Measurements from ENCODE around the gene CAMTA1.

Gene CAMTA1

DNA sequence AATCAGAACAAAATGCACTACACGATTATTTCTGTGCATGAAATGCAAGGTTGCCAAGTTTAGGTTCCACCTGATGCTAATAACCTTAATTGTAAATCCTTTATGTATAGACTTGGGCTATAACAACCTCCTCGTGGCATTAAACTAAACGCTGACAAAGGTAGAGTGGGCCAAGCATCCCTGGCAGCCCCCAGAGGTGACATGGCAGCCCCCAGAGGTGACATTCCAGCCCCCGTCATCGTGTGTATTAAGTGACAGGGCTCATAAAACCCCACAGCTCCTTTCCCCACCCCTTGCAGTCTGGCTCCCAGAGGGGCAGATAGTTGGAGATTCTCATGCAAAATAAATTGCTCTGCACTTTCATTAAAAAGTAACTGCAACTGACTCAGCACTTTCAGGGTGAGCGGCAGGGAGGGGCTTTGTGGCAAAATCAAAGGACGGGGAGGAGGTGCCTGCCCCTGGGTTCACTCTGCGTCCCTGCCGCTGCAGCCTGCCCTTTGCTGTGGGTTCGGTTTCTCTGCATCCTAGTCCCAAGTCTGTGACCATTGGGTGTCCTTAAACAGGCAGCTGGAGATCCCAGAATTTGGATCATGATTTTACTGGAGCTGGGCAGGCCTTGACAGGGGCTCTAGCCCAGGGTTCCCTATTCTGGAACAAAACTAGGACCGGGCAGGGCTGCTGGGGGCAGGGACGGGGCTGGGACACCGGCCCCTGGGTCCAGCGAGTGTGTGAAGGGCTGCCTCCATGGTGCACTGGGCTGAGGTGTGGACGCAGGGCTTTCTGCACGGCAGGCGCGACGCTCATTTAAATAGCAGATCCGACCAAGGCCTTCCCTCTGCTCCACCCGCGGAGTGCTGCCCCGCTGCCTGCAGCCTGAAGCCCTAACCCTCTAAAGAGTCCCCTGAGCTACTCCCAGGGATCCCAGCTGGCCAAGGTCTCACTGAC is 751.0 kb downstream of the CAMTA1 start:
- DNase-seq = no peak

DNA sequence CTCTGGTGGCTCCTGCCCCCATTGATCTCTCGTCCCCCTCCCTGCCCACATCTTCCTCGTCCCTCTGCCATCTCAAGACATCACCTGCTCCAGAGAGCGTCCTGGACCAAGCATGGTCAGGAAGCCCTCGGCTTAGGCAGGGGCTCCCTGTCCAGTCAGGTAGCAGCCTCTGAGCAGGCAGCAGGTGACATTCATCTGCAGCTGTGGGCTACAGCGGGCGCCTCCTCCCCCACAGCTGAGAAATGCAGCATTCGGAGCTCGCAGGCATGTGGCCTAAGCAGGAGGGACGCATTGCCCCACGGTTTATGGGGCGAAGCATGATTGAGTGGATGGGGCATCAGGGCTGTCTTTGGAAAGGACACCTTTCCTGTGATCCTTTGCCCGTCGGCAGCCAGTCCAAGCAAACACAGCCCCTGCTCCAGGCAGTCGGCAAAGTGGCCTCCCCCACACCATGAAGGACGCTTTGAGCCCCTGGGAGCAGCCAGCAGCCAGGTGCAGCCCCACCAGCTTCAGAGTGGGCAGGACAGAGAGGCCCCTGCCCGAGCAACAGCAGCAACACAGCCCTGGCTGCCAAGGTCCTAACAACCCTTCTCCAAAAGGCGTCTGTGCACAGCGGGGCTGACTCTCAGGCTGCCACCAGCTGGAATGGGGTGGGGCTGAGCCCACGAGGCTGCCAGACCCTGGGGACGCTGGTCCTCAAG is 751.8 kb downstream of the CAMTA1 start:
- peak; percentile 67 for DNase-seq

DNA sequence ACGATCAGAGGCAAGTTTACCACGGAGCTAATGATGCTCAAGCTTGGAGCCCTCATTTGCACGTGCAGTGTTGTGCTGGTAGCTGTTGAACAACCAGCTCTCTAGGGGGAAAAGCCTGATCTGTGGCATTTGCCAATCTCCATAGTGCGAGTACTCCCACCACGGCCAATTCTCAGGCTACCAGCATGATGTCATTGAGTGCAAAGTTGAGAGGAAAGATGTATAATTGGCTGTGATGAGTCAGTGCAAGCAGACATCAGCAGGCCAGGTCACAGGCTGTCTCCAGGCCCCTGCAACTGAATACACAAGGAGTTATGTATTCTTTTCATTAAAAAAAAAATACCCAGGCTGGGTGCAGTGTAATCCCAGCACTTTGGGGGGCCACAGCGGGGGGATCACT is 752.8 kb downstream of the CAMTA1 start:
- DNase-seq = peak; percentile 22

DNA sequence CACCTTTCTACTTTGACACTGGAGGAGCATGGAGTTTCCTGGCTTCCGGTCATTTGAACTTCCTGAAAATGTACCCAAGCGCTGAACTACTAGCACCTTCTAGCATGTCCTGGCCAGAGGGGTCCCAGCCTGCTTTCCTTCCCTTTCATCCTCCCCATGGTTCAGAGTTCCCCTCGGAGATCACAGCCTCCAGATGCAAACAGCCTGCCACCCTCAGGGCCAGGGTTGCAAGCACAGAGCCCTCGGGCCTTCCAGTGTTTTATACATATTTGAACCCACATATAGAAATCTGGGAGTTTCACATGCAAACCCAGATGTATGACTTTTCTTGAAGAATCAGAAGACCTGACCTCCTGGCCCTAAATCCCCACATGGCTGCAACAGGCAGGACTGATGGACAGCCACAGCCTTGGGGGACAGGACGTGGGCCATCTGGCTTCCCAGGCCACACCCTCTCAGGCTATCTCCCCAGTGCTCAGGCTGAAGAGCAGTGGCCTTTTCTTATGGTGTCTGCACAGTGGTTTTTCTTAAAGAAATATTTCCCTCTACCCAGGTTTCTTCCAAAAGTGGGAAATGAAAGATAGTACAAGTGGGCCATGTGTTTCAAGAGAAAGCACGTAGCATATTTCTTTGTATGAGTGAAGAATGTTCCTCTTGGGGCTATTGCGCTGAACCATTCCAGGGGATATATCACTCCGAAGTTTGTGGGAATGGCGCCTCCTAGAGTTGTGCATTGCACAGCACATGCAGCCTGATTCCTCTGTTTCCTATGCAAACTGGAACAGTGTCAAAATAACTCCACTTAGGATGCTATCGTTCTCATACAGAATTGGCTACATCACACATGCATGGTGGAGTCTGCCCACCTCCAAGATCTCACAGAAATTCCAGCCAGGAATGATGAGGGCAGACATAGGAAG is 753.9 kb downstream of the CAMTA1 start:
- peak; percentile 7 for DNase-seq

DNA sequence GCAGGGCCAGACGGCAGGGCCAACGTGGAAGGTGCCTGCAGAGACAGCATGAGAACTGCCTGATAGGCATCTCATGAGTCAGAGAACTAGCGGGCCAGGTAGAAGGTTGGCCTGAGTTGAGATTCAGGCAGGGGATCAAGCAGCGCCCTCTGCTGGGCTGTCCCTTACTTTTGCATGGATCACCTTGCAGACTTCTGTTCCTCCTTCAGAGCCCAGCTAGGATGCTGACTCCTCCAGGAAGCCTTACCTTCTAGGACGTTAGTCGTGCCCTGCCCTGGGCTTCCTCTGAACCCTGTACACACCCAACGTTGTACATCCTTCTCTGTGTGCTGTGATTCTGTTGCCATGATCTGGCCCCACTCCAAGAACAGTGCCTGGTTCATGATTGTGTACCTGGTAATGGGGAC is 754.5 kb downstream of the CAMTA1 start:
- peak; percentile 55 for DNase-seq

DNA sequence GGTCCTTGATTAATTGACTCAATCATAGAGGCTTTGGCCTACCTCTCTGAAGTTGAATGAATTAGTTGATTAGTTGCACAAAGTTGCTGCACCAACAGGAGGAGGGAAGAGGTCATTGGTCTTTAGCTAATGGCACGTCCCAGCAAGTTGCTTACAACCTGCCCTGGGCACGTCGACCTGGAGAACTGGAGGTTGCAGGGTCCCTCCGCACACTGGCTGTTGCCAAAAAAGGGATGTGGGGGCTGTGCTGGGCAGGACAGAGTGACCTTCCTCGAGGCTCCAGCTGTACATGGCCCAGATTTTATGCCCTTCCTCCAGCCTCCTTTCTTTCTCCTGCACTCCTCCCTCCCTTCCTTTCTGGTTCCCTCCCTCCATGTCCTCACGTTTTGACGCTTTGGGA is 755.6 kb downstream of the CAMTA1 start:
- no peak for DNase-seq

DNA sequence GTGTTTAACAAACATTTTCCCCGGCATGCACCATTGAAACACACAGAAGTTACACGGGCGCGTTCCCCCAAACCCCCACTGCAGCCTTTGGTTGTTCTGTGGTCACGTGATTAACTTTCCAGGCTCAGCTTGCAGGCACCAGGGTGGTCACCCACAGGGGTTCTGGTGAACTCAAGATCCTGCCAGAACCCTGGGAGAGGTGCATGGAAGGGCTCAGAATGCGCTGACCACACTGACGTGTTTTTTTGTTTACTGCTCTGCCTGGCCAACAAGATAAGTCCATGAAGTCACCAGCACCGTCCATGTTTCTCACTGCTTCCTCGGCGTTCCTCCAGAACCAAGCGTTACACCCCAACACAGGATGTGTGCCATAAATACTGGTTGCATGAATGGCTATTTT is 756.4 kb downstream of the CAMTA1 start:
- no peak for DNase-seq

DNA sequence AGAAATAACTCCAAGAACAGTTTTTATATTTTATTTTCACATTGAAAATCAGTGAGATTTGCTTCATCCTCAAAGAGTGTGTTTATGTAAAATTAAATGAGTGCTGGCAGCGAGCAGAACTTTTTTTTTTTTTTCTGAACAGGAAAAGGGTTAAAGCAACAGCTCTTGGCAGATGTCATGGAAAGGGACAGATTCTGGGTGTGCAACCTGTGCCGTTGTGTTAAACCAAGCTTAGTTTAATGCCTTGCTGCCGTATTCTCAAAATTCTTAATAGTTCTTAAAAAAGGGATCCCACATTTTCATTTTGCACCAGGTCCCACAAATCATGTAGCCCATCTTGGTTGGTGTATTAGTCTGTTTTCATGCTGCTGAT is 758.5 kb downstream of the CAMTA1 start:
- DNase-seq = no peak

DNA sequence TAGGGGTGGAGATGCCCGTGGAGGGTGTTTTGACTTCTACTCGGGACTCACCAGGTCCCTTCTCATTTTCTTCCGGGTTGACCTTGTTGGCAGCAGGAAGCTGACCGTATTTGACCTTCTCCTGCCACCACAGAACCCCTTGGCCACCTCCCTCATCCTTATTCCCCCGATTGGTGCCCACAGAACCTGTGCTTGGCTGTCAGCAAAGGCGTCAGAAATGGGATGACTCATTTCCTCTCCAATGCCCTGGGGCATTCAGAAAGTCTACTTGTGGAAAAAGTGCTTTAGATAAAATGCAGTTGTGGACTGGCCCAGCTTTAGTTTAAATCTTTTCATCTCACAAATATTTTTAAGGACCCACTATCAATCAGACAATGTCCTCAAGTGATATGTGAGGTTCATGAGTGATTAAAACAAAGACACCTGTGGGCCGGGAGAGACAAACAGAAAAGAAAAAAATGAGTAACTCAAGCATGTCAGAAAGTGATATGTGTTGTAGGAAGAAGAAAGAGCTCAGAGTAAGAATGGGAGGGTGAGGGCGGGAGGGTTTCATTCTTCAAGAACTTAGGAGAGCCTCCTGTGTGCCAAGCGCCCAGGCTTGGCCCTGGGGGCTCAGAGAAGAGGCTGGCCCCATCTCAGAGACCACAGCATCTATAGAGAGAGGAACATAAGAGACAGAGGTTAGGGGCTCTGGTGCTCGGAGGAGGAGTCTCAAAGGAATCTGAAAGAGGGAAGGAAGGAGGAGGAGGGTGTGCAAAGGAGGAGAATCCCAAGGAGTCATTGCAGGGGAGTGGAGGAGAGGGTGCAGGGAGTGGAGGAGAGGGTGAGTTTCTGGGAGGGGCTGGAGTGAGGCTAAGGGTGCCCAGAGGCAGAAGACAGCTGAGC is 764.3 kb downstream of the CAMTA1 start:
- no peak for DNase-seq

DNA sequence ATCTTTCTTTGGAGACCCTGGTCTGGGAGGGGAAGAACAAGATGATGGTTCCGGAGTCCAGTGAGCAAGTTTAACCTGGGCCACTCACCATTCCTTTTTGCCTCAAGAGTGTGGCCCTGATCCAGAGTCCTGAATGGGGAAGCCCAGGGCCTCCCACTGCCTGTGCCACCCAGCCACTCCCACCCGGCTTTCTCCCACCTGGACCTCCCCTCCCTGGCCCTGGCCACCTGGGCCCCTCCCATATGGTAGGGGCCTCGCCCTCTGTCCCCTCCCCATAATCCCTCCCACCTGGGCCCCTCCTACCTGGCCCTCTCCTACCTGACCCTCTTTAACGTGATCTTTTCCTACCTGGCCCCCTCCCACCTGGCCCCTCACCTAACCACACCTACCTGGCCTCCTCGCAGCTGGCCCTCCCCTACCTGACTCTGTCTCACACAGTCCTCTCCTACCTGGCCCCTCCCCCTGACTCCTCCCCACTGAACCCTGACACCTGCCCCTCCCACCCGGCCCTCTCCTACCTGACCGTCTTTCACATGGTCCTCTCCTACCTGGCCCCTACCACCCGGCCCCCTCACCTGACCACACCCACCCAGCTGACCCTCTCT is 765.1 kb downstream of the CAMTA1 start:
- no peak for DNase-seq

DNA sequence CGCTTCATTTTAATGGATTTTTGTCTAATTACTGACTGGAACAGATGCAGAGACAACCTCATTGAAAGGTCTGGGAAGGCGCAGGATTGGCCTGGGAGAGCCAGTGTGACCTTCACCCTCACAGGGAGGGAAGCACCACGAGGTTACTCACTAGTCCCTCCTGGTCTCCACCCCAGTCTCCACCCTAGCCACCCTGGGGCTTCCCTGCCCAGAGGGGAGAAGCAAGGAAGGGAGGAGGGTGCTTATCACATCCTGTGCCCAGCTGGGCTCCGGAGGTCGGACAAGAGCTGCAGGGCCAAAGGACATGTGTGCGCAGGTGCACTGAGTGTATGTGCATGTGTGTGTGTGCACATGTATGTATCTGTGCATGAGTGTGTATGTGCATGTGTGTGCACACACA is 765.7 kb downstream of the CAMTA1 start:
- no peak for DNase-seq

DNA sequence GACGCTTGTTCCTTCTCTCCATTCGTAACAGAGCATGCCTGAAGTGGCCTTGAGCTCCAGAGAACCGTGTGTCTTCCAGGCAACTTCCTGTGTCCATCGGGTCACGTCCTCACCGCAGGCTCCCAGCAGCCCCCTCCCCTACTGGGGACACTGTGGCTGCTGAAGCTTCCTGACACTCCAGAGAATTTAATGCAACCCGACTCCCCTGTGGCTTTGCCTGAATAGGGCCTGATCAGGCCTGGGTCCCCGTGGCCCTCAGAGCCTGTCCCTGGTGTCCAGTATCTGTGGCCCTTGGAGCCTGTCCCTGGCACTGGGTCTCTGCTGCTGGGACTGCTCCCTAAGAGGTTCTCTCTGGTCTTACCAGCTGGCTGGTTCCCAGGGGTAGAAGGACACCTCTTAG is 766.2 kb downstream of the CAMTA1 start:
- DNase-seq = no peak

DNA sequence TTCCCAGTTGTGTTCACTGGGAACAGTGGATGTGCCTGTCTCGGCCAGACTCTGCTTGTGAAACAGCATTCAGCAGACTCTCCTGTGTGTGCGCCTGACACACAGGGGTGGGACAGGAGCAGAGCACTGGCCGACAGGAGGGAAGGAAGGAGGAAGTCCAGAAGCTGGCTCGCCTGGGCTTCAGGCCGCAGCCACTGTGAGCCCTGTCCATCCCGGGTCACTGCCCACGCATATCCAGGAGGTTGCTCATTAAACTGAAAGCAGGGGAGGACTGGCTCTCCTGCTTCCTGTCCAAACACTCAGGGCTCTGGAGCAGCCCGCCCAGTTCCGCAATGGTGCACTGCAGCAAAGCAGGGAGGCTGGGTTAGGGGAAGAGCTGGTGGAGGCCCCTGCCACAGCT is 767.1 kb downstream of the CAMTA1 start:
- no peak for DNase-seq

DNA sequence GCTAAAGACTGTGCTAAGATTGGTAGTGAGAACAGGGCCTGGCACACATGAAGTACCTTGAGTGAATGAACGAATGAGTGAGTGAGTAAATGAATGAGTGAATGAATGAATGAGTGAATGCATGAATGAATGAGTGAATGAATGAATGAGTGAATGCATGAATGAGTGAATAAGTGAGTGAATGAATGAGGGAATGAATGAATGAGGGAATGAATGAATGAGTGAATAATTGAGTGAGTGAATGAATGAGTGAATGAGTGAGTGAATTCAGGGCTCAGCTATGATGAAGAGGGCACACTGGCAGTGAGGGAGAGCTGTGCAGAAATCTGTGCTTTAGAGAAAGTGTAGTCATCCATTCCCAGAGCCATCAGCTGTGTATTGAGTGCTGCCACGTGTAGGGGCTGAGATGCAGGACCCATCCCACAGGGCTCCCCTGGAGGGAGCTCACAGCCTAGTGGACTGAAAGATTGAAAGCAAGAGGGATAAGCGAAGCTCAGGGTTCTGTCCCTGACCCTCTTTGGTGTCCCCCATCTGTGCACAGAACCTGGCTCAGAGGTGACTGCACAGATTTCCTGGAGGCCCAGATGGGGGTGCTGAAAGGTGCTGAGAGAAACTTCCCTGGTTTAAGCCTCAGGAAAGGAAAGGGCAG is 767.9 kb downstream of the CAMTA1 start:
- no peak for DNase-seq

DNA sequence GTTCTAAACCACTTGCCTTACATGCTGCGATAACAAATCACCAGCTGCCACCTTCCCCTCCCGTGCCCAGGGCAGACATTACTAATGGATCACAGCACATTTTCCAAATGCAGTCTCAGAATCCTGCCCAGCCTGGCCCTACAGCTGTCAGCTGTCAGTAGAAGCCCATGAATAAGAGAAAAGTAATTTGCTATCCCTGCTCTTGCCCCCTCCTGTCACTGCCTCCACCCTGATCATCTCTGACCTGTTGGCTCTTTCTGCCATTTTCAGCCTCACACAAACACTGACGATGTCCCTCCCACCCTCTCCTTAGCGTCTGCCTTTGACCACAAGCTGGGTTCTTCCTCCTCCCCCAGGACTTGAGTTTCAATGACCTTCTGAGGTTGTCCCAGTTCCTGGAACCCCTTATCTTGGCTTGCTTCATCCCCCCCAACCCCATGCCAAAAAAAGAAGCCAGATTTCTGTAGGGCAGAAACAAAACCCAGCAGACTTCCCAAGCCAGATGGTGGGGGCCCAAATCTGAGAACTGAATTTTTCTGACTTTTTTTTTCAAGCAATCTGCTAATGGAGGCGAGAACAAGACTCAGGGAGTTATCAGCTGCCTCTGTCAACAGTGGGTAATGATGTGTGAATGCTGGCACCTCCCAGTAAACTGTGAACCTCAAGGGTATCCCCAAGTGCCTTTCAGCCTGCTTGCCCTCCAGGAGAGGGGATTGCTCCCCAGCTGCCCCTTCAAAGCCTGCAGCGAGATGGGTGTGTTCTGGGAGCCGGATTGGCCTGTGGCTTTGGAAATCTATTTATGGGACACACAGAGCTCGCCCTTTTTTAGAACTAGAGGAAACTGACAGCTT is 769.4 kb downstream of the CAMTA1 start:
- no peak for DNase-seq

DNA sequence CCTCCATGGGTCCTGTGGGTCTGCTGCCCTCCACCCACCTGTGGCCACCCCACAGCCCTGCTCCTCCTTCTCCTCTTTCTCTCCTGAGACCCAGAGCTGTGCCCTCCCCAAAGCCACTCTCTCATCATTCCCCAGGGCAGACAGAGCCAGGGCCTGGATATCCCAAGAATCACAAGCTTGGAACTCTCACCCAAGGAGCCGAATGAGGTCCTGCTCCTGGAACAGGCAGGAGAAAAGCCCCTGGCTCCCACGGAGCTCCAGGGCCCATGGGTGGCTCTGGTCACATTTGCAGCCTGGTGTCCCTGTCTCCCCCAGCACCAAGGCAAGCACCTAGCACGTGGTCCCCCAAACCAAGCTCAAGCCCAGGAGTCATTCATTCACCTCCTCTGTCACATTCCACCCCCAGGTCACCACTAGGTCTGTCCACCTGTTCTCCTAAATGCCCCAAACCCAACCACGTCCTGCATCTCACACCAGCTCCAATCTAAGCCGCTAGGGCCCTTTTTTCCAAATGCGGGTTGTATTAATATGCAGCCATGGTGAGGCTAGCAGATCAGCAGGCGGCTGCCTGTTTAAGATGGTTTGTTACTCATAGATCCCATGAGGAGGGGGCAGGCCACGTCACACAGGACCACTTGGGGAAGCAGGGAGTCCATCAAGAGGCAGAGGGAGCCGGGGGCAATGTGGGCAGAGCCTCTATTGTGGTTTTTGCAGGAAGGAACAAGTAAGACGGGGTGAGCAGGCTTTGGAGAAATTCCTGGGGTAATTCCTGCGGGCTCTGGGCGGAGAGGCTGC is 770.3 kb downstream of the CAMTA1 start:
- DNase-seq = no peak

DNA sequence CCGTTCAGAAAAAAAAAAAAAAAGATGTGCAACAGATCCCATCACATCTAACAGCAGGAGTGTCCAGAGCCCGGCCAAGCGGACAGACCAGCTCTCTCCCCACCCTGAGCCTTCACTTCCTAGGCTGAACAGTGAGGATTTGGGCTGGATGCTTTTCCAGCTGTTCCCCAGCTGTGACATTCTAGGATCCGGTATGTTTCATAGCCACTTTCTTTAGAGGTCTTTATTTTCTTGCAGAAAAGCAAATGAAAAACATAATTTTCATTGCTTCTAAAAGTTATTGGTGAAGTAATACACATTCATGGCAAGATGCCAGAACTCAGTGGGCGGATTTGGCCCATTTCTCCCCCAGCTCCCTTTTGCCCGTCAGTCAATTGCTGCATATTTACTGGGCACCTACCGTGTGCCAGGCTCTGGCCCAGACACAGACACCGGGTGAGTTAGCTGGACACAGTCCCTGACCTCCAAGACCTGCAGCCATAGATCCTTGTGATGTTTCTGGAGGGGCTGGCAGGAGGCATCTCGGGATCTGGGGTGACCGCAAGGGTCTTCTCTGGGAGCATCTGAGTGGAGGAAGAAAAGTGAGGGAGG is 772.1 kb downstream of the CAMTA1 start:
- DNase-seq = no peak

DNA sequence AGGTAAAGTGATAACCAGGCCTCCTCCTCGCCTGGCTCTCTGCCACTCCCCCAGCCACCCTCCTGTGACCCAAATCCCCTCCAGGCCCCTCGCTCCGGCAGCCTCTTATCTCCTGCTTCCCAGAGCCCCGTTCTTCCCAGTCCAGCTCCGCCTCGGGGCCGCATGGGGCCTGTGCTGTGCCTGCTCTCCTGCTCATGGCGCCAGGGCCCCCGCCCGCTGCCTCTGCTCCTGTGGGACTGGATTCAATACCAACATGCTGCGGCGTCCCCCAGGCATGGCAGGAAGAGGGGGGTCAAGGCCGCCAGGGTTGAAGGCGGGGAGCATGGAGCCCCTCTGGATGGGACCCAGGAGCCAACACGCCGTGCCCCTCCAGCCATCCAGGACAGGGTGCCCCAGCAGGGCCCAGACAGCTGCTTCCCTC is 772.8 kb downstream of the CAMTA1 start:
- no peak for DNase-seq

DNA sequence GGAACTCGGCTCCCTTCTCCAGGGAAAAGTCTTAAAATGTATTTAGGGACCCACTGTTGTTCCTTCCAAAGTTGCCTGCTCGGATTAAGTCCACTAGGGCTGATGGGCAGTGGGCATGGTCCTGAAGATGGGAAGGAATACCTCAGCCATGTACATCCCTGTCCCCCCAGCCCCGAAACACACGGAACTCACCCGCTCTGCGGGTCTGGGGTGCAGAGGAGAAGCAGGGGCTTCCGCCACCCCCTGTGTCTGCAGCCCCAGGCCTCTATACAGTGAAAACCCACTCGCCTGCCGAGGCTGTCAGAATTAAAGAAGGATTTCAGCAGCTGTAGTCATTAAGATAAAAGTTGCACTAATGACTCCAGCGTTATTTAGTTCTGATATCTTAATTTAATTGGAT is 773.2 kb downstream of the CAMTA1 start:
- no peak for DNase-seq

Measured in NCI-H345 (cell line).